Activated CD4-positive, alpha-beta memory T cell treated with anti-CD3 and anti-CD28 coated beads, Interleukin-2, amount 10 ng/mL, durations not matched to agents 7 days and 5 days (primary cell): ENCODE results near the gene ALS2. TPM values are rescaled to one million over a fixed set of nuclear protein-coding genes. Genes with fewer than 3 reads are reported as not detected.
"Not testable (repeated sequence)": the region's sequence is repeated elsewhere in the genome, so short reads cannot be mapped to it uniquely, and the experiment has no call there.

Experiments used
- CTCF ChIA-PET: fragments of 350-600 bp; sonication (Branson Sonifier 250); formaldehyde crosslinking; loops from one replicate; lab custom pipeline; 2021; ENCODE audit warnings: antibody characterized with exemption, inconsistent platforms; lab: Charles Lee
- POLR2A ChIA-PET: fragments of 350-600 bp; sonication (Branson Sonifier 250); formaldehyde crosslinking; loops from one replicate; lab custom pipeline; 2021; ENCODE audit warnings: antibody characterized with exemption; lab: Charles Lee
- DNase-seq: peaks from one replicate; pipeline ENCODE4 v3.0.0-alpha.2; 2020
- H3K27ac Mint-ChIP-seq: one replicate; pipeline ENCODE4 v1.8.0; 2021; ENCODE audit warnings: mild to moderate bottlenecking, mixed read lengths
- H3K27me3 Mint-ChIP-seq: one replicate; pipeline ENCODE4 v1.8.0; 2021; ENCODE audit warnings: mixed read lengths
- H3K36me3 Mint-ChIP-seq: one replicate; pipeline ENCODE4 v1.8.0; 2021; ENCODE audit warnings: low read depth, mixed read lengths
- H3K4me1 Mint-ChIP-seq: one replicate; pipeline ENCODE4 v1.8.0; 2021; ENCODE audit warnings: mixed read lengths
- H3K4me3 Mint-ChIP-seq: one replicate; pipeline ENCODE4 v1.8.0; 2021; ENCODE audit warnings: mild to moderate bottlenecking, mixed read lengths
- H3K9me3 Mint-ChIP-seq: one replicate; pipeline ENCODE4 v1.8.0; 2021; ENCODE audit warnings: mixed read lengths
- total RNA-seq, 2 experiments: library from RNA; stranded (reverse); gene quantifications; one replicate each; pipeline ENCODE4 v1.2.3, GENCODE V29; 2021

The ALS2 gene
- total RNA-seq, result 10 to 100 TPM; 13.3 to 13.5 TPM

- peak within 1 kb of the TSS; percentile 85 for H3K27ac Mint-ChIP-seq
- peaks cover 11% of the 10 kb centered on the region for H3K27me3 Mint-ChIP-seq
- DNase-seq, result peak; percentile 94
- no peaks in the 10 kb centered on the region for H3K9me3 Mint-ChIP-seq
- H3K36me3 Mint-ChIP-seq, result no peaks in the 10 kb centered on the region
- ChIA-PET POLR2A (interaction anchor here (0.6 to 2.2 kb wide), 17 partner anchors 13 to 1870 kb away, joined by 3 to 11 read pairs (median 4); partner anchors contain the start of genes CASP8, STRADB, TMEM237 and TRAK2), CTCF (interaction anchor here (0.8 to 2.3 kb wide), 9 partner anchors 10 to 549 kb away, joined by 3 to 8 read pairs (median 4); partner anchors contain the start of genes MPP4, STRADB, TMEM237 and TRAK2)
- peak within 1 kb of the TSS; percentile 95 for H3K4me3 Mint-ChIP-seq
- peaks cover 26% of the 10 kb centered on the region for H3K4me1 Mint-ChIP-seq
Observed at GRCh38 chr2:201780674-201781493, at the start of gene ALS2. Gene ALS2, minus strand, starts transcription at chr2:201780933. Its CDS starts 12,048 bp downstream, at chr2:201768885.

- H3K4me1 Mint-ChIP-seq, result peaks cover 2% of the 10 kb centered on the region
- POLR2A ChIA-PET, result no interaction called here
- H3K4me3 Mint-ChIP-seq, result no peak overlapping the region
- CTCF ChIA-PET, result no interaction called here
- H3K27ac Mint-ChIP-seq, result no peak overlapping the region
- no peak for DNase-seq
- no peaks in the 10 kb centered on the region for H3K36me3 Mint-ChIP-seq
- no peaks in the 10 kb centered on the region for H3K9me3 Mint-ChIP-seq
- peaks cover 26% of the 10 kb centered on the region for H3K27me3 Mint-ChIP-seq
Observed at GRCh38 chr2:201828220-201828619, 47.5 kb upstream of the ALS2 start.

GRCh38 chr2:201827621-201828020, 46.9 kb upstream of the ALS2 start:
- POLR2A ChIA-PET, result no interaction called here
- CTCF ChIA-PET, result no interaction called here
- Mint-ChIP-seq H3K4me3 (no peak overlapping the region), H3K27me3 (peaks cover 27% of the 10 kb centered on the region), H3K9me3 (no peaks in the 10 kb centered on the region), H3K27ac (no peak overlapping the region), H3K4me1 (peaks cover 2% of the 10 kb centered on the region), H3K36me3 (no peaks in the 10 kb centered on the region)
- DNase-seq, result no peak

GRCh38 chr2:201824212-201824611, 43.5 kb upstream of the ALS2 start:
- CTCF ChIA-PET, result interaction anchor here (1.3 kb wide), 1 partner anchor 11 kb away, joined by 3 read pairs; no protein-coding TSS in a partner anchor

GRCh38 chr2:201821080-201821479, 40.3 kb upstream of the ALS2 start:
- no peak for DNase-seq
- Mint-ChIP-seq H3K27me3 (peaks cover 16% of the 10 kb centered on the region), H3K9me3 (no peaks in the 10 kb centered on the region), H3K36me3 (no peaks in the 10 kb centered on the region), H3K4me3 (no peak overlapping the region), H3K27ac (no peak overlapping the region), H3K4me1 (no peaks in the 10 kb centered on the region)
- CTCF ChIA-PET, result no interaction called here
- POLR2A ChIA-PET, result no interaction called here

More at GRCh38 chr2:201824212-201824611, 43.5 kb upstream of the ALS2 start:
- DNase-seq, result no peak
- POLR2A ChIA-PET, result no interaction called here
- no peaks in the 10 kb centered on the region for H3K9me3 Mint-ChIP-seq
- no peak overlapping the region for H3K27ac Mint-ChIP-seq
- H3K36me3 Mint-ChIP-seq, result no peaks in the 10 kb centered on the region
- peaks cover 22% of the 10 kb centered on the region for H3K27me3 Mint-ChIP-seq
- no peaks in the 10 kb centered on the region for H3K4me1 Mint-ChIP-seq
- no peak overlapping the region for H3K4me3 Mint-ChIP-seq

- DNase-seq, result no peak
- Mint-ChIP-seq H3K4me3 (no peak overlapping the region), H3K27me3 (peaks cover 16% of the 10 kb centered on the region), H3K27ac (no peak overlapping the region), H3K4me1 (no peaks in the 10 kb centered on the region), H3K9me3 (no peaks in the 10 kb centered on the region), H3K36me3 (no peaks in the 10 kb centered on the region)
- POLR2A ChIA-PET, result no interaction called here
- CTCF ChIA-PET, result no interaction called here
Observed at GRCh38 chr2:201820383-201821007, 39.8 kb upstream of the ALS2 start.

- H3K9me3 Mint-ChIP-seq, result no peaks in the 10 kb centered on the region
- peaks cover 22% of the 10 kb centered on the region for H3K27me3 Mint-ChIP-seq
- ChIA-PET POLR2A (no interaction called here), CTCF (no interaction called here)
- H3K4me3 Mint-ChIP-seq, result no peak overlapping the region
- no peak overlapping the region for H3K27ac Mint-ChIP-seq
- DNase-seq, result no peak
- no peaks in the 10 kb centered on the region for H3K4me1 Mint-ChIP-seq
- no peaks in the 10 kb centered on the region for H3K36me3 Mint-ChIP-seq
Observed at GRCh38 chr2:201816657-201817575, 36.2 kb upstream of the ALS2 start.

GRCh38 chr2:201813996-201814760, 33.4 kb upstream of the ALS2 start:
- POLR2A ChIA-PET, result no interaction called here

GRCh38 chr2:201810604-201811003, 29.9 kb upstream of the ALS2 start:
- POLR2A ChIA-PET, H3K9me3 Mint-ChIP-seq, DNase-seq, H3K36me3 Mint-ChIP-seq, H3K4me3 Mint-ChIP-seq, CTCF ChIA-PET, H3K27ac Mint-ChIP-seq, H3K4me1 Mint-ChIP-seq: not testable (repeated sequence)
- peaks cover 44% of the 10 kb centered on the region for H3K27me3 Mint-ChIP-seq

More at GRCh38 chr2:201813996-201814760, 33.4 kb upstream of the ALS2 start:
- H3K9me3 Mint-ChIP-seq, result no peaks in the 10 kb centered on the region
- no peaks in the 10 kb centered on the region for H3K36me3 Mint-ChIP-seq
- no peak for DNase-seq
- H3K27ac Mint-ChIP-seq, result no peak overlapping the region
- H3K4me1 Mint-ChIP-seq, result no peaks in the 10 kb centered on the region
- H3K4me3 Mint-ChIP-seq, result no peak overlapping the region
- peaks cover 20% of the 10 kb centered on the region for H3K27me3 Mint-ChIP-seq
- CTCF ChIA-PET, result no interaction called here

GRCh38 chr2:201809633-201810032, 28.9 kb upstream of the ALS2 start:
- CTCF ChIA-PET, result no interaction called here
- Mint-ChIP-seq H3K36me3 (no peaks in the 10 kb centered on the region), H3K27me3 (peaks cover 41% of the 10 kb centered on the region)

GRCh38 chr2:201808027-201808426, 27.3 kb upstream of the ALS2 start:
- H3K27ac Mint-ChIP-seq, result no peak overlapping the region
- no peaks in the 10 kb centered on the region for H3K4me1 Mint-ChIP-seq
- ChIA-PET CTCF (no interaction called here), POLR2A (interaction anchor here (0.8 kb wide), 1 partner anchor 27 kb away, joined by 3 read pairs; the partner anchor contains the start of gene ALS2)
- no peak for DNase-seq
- peaks cover 41% of the 10 kb centered on the region for H3K27me3 Mint-ChIP-seq
- H3K4me3 Mint-ChIP-seq, result no peak overlapping the region
- no peaks in the 10 kb centered on the region for H3K36me3 Mint-ChIP-seq
- H3K9me3 Mint-ChIP-seq, result no peaks in the 10 kb centered on the region

More at GRCh38 chr2:201809633-201810032, 28.9 kb upstream of the ALS2 start:
- POLR2A ChIA-PET, result no interaction called here
- H3K4me3 Mint-ChIP-seq, result no peak overlapping the region
- H3K9me3 Mint-ChIP-seq, result no peaks in the 10 kb centered on the region
- no peak for DNase-seq
- no peak overlapping the region for H3K27ac Mint-ChIP-seq
- H3K4me1 Mint-ChIP-seq, result no peaks in the 10 kb centered on the region

GRCh38 chr2:201807452-201807999, 26.8 kb upstream of the ALS2 start:
- Mint-ChIP-seq H3K9me3 (no peaks in the 10 kb centered on the region), H3K4me1 (no peaks in the 10 kb centered on the region), H3K4me3 (no peak overlapping the region), H3K36me3 (no peaks in the 10 kb centered on the region), H3K27ac (no peak overlapping the region), H3K27me3 (peaks cover 40% of the 10 kb centered on the region)
- POLR2A ChIA-PET, result no interaction called here
- no peak for DNase-seq
- CTCF ChIA-PET, result no interaction called here
